Mesenchymal stem cell (in vitro differentiated cells and primary cell): ENCODE data around the gene MTX1. TPM values are rescaled to one million over a fixed set of nuclear protein-coding genes. Genes with fewer than 3 reads are reported as not detected.
A peak's percentile ranks its signal among the peaks of the same experiment; 100 is the strongest.
"Not testable (repeated sequence)": the region's sequence is repeated elsewhere in the genome, so short reads cannot be mapped to it uniquely, and the experiment has no call there.

Experiments used
- DNase-seq: peaks from one replicate; pipeline ENCODE4 v3.0.0-alpha.2; 2013
- H2AFZ ChIP-seq: one replicate; pipeline ENCODE4 v1.6.1; 2013; ENCODE audit warnings: low read depth, mild to moderate bottlenecking, control low read depth, inconsistent platforms, low read length, moderate library complexity
- H2AK5ac ChIP-seq: 2 replicates; pipeline ENCODE4 v1.6.1; 2013; ENCODE audit warnings: low read length, moderate library complexity, mild to moderate bottlenecking, inconsistent platforms; ENCODE audit not compliant: severe bottlenecking
- H2BK120ac ChIP-seq: one replicate; pipeline ENCODE4 v1.6.1; 2013; ENCODE audit warnings: low read depth, mild to moderate bottlenecking, inconsistent platforms, low read length, moderate library complexity
- H2BK12ac ChIP-seq, 2 experiments: one replicate each; pipeline ENCODE4 v1.6.1; 2013; ENCODE audit warnings: inconsistent platforms in 2 of 2, low read length in 2 of 2, mild to moderate bottlenecking in 2 of 2, moderate library complexity in 2 of 2, control low read depth in 1 of 2
- H2BK15ac ChIP-seq: one replicate; pipeline ENCODE4 v1.6.1; 2013; ENCODE audit warnings: mild to moderate bottlenecking, low read depth, inconsistent platforms; ENCODE audit not compliant: poor library complexity, severe bottlenecking
- H2BK5ac ChIP-seq: 2 replicates; pipeline ENCODE4 v1.6.1; 2013; ENCODE audit warnings: low read depth, mild to moderate bottlenecking, low read length, control low read depth, inconsistent platforms; ENCODE audit not compliant: poor library complexity, severe bottlenecking
- H3K14ac ChIP-seq, 2 experiments: one replicate each; pipeline ENCODE4 v1.6.1; 2013; ENCODE audit warnings: inconsistent platforms in 2 of 2, low read length in 2 of 2, control low read depth in 1 of 2, mild to moderate bottlenecking in 1 of 2, moderate library complexity in 1 of 2
- H3K18ac ChIP-seq, 2 experiments: one replicate each; pipeline ENCODE4 v1.6.1; 2013; ENCODE audit warnings: inconsistent platforms in 2 of 2, low read length in 2 of 2, control low read depth in 1 of 2, low read depth in 1 of 2, mild to moderate bottlenecking in 1 of 2
- H3K23ac ChIP-seq, 2 experiments: one replicate each; pipeline ENCODE4 v1.6.1; 2013; ENCODE audit warnings: inconsistent platforms in 2 of 2, low read length in 2 of 2, mild to moderate bottlenecking in 2 of 2, moderate library complexity in 2 of 2, control low read depth in 1 of 2
- H3K27ac ChIP-seq: 2 replicates; pipeline ENCODE4 v1.5.1; 2013; ENCODE audit warnings: mild to moderate bottlenecking, moderate library complexity, low read length, control low read depth, inconsistent platforms; ENCODE audit not compliant: poor library complexity, severe bottlenecking
- H3K27me3 ChIP-seq, 2 experiments: 2 replicates each; pipeline versions ENCODE4 v1.6.1 to v1.7.0; 2013; ENCODE audit warnings: low read length in 2 of 2, mild to moderate bottlenecking in 2 of 2, moderate library complexity in 2 of 2, control low read depth in 1 of 2, inconsistent platforms in 1 of 2; ENCODE audit not compliant: control insufficient read depth in 1 of 2, insufficient read depth in 1 of 2
- H3K36me3 ChIP-seq, 2 experiments: 2 replicates each; pipeline versions ENCODE4 v1.6.1 to v1.7.0; 2013; ENCODE audit warnings: low read length in 2 of 2, control low read depth in 1 of 2, inconsistent platforms in 1 of 2, low read depth in 1 of 2, mild to moderate bottlenecking in 1 of 2; ENCODE audit not compliant: insufficient read depth in 2 of 2, control insufficient read depth in 1 of 2
- H3K4ac ChIP-seq, 2 experiments: one replicate each; pipeline ENCODE4 v1.6.1; 2013; ENCODE audit warnings: inconsistent platforms in 2 of 2, low read length in 2 of 2, mild to moderate bottlenecking in 2 of 2, moderate library complexity in 2 of 2, control low read depth in 1 of 2, low read depth in 1 of 2
- H3K4me1 ChIP-seq: 2 replicates; pipeline ENCODE4 v1.6.1; 2013; ENCODE audit warnings: low read depth, low read length, control low read depth; ENCODE audit not compliant: control insufficient read depth, insufficient read depth
- H3K4me2 ChIP-seq: 2 replicates; pipeline ENCODE4 v1.6.1; 2013; ENCODE audit warnings: low read length, mild to moderate bottlenecking, inconsistent platforms; ENCODE audit not compliant: poor library complexity, severe bottlenecking
- H3K4me3 ChIP-seq, 2 experiments: 2 replicates each; pipeline versions ENCODE4 v1.5.1 to v1.7.0; 2013; ENCODE audit warnings: low read length in 2 of 2, mild to moderate bottlenecking in 2 of 2, control low read depth in 1 of 2, low read depth in 1 of 2; ENCODE audit not compliant: insufficient read depth in 1 of 2
- H3K79me1 ChIP-seq: replicated peaks from 2 replicates; pipeline ENCODE4 v1.6.1; 2013; ENCODE audit warnings: mild to moderate bottlenecking, control low read depth, low read length, inconsistent platforms; ENCODE audit not compliant: poor library complexity, severe bottlenecking
- H3K9ac ChIP-seq: 2 replicates; pipeline ENCODE4 v1.7.0; 2013; ENCODE audit warnings: mild to moderate bottlenecking, low read length, moderate library complexity
- H3K9me3 ChIP-seq: 2 replicates; pipeline ENCODE4 v1.7.0; 2013; ENCODE audit warnings: mild to moderate bottlenecking, low read length; ENCODE audit not compliant: control insufficient read depth
- H4K8ac ChIP-seq: one replicate; pipeline ENCODE4 v1.6.1; 2013; ENCODE audit warnings: inconsistent platforms, mild to moderate bottlenecking, low read length, moderate library complexity
- H4K91ac ChIP-seq: one replicate; pipeline ENCODE4 v1.6.1; 2013; ENCODE audit warnings: mild to moderate bottlenecking, low read length, inconsistent platforms
- WGBS: methylation state at CpG from one replicate; pipeline ENCODE4 v1.1.7; 2013; ENCODE audit warnings: mixed read lengths; 5-methylcytosine and 5-hydroxymethylcytosine counted together
- polyA plus RNA-seq, 2 experiments: library from polyadenylated mRNA; stranded (reverse); fragments of 200-250 nt; gene quantifications; one replicate each; pipeline ENCODE4 v1.2.3, GENCODE V29; 2013

The MTX1 gene, protein sequence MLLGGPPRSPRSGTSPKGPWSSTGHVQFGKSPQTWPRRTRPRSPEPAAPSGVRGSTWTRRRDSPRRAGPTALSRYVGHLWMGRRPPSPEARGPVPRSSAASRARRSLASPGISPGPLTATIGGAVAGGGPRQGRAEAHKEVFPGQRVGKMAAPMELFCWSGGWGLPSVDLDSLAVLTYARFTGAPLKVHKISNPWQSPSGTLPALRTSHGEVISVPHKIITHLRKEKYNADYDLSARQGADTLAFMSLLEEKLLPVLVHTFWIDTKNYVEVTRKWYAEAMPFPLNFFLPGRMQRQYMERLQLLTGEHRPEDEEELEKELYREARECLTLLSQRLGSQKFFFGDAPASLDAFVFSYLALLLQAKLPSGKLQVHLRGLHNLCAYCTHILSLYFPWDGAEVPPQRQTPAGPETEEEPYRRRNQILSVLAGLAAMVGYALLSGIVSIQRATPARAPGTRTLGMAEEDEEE
- 39.5 TPM for polyA plus RNA-seq (2013, experiment 1 of 2)
- polyA plus RNA-seq (2013, experiment 2 of 2), result 38.9 TPM

- Histone ChIP-seq H2BK12ac (peak within 1 kb of the TSS; percentile 93 to 98), H2BK5ac (peak within 1 kb of the TSS; percentile 83), H3K4ac (peak within 1 kb of the TSS; percentile 93 to 98), H3K9me3 (no peaks in the 10 kb centered on the region), H3K18ac (peak within 1 kb of the TSS; percentile 88 to 99), H3K23ac (peak within 1 kb of the TSS in 1 of 2 experiments; percentile 65), H2BK120ac (peak within 1 kb of the TSS; percentile 86), H3K9ac (peak within 1 kb of the TSS; percentile 99), H3K4me3 (peak within 1 kb of the TSS; percentile 86 to 98), H3K14ac (peak within 1 kb of the TSS in 1 of 2 experiments; percentile 99), H2BK15ac (peak within 1 kb of the TSS; percentile 99), H3K4me2 (peak within 1 kb of the TSS; percentile 95), H2AFZ (peak within 1 kb of the TSS; percentile 90), H3K27me3 (no peaks in the 10 kb centered on the region), H3K79me1 (peaks cover 17% of the 10 kb centered on the region), H3K4me1 (peaks cover 14% of the 10 kb centered on the region), H4K91ac (peak within 1 kb of the TSS; percentile 98), H3K36me3 (peaks cover 20 to 26% of the 10 kb centered on the region in 2 experiments), H2AK5ac (peak within 1 kb of the TSS; percentile 69), H3K27ac (peak within 1 kb of the TSS; percentile 72), H4K8ac (peak within 1 kb of the TSS; percentile 95)
- under 1% methylated on average over 58 of the region's 64 CpGs for WGBS
- DNase-seq, result peak; percentile 94
Measured at GRCh38 chr1:155208541-155209311, at the start of gene MTX1. Gene MTX1, plus strand, starts transcription at chr1:155208695. Its CDS starts 110 bp downstream, at chr1:155208805.

GRCh38 chr1:155158991-155159390 is 49.5 kb upstream of the MTX1 start:
- H2AFZ ChIP-seq, result no peak overlapping the region
- no peak overlapping the region for H3K9ac ChIP-seq
- WGBS, result 89% methylated on average over 1 of the region's 1 CpG
- H3K4me3 ChIP-seq, result no peak overlapping the region
- H3K36me3 ChIP-seq, result no peaks in the 10 kb centered on the region
- H2BK12ac ChIP-seq, result no peak overlapping the region
- DNase-seq, result no peak
- H3K79me1 ChIP-seq, result no peaks in the 10 kb centered on the region
- H4K8ac ChIP-seq, result no peak overlapping the region
- H2BK5ac ChIP-seq, result no peak overlapping the region
- H2BK15ac ChIP-seq, result no peak overlapping the region
- H3K4me1 ChIP-seq, result no peaks in the 10 kb centered on the region
- no peak overlapping the region for H4K91ac ChIP-seq
- H2AK5ac ChIP-seq, result no peak overlapping the region
- no peak overlapping the region for H3K27ac ChIP-seq
- no peaks in the 10 kb centered on the region for H3K9me3 ChIP-seq
- no peak overlapping the region for H3K4ac ChIP-seq
- no peak overlapping the region for H3K23ac ChIP-seq
- H3K18ac ChIP-seq, result no peak overlapping the region
- H3K27me3 ChIP-seq, result peaks cover 4 to 7% of the 10 kb centered on the region in 2 experiments
- no peak overlapping the region for H3K4me2 ChIP-seq
- no peak overlapping the region for H3K14ac ChIP-seq
- H2BK120ac ChIP-seq, result no peak overlapping the region

- Histone ChIP-seq H3K9me3 (no peaks in the 10 kb centered on the region), H3K79me1 (no peaks in the 10 kb centered on the region), H3K27ac (no peak overlapping the region), H3K4me3 (no peak overlapping the region), H2BK12ac (no peak overlapping the region), H3K27me3 (peaks cover 4 to 7% of the 10 kb centered on the region in 2 experiments), H2AK5ac (no peak overlapping the region), H3K23ac (no peak overlapping the region), H4K8ac (no peak overlapping the region), H2AFZ (no peak overlapping the region), H4K91ac (no peak overlapping the region), H3K14ac (no peak overlapping the region), H3K18ac (no peak overlapping the region), H3K9ac (no peak overlapping the region), H3K4me1 (no peaks in the 10 kb centered on the region), H3K4ac (no peak overlapping the region), H2BK5ac (no peak overlapping the region), H2BK120ac (no peak overlapping the region), H3K4me2 (no peak overlapping the region), H3K36me3 (no peaks in the 10 kb centered on the region), H2BK15ac (no peak overlapping the region)
- DNase-seq, result no peak
- WGBS, result 86% methylated on average over 6 of the region's 8 CpGs
Measured at GRCh38 chr1:155160128-155160527, 48.4 kb upstream of the MTX1 start.

DNA sequence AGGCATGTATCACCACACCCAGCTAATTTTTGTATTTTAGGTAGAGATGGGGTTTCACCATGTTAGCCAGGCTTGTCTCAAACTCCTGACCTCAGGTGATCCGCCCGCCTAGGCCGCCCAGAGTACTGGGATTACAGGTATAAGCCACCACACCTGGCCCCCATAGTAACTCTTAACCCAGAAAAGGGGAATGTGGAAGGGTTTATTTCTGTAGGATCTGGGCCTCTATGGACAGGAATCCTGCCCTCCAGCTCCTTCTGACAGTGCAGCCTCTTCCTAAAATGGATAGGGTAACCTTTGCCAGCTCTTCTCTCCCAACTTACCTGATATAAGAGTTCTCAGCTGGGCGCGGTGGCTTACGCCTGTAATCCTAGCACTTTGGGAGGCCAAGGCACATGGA is 45.9 kb upstream of the MTX1 start:
- not testable (repeated sequence) for H3K18ac ChIP-seq, H3K4me2 ChIP-seq, H3K36me3 ChIP-seq, H3K14ac ChIP-seq, H3K4ac ChIP-seq, H3K4me1 ChIP-seq, H2BK15ac ChIP-seq, H3K9ac ChIP-seq, H2BK5ac ChIP-seq, H2AK5ac ChIP-seq, H3K27ac ChIP-seq, H3K9me3 ChIP-seq, H2BK12ac ChIP-seq, H4K91ac ChIP-seq, H2BK120ac ChIP-seq, H3K79me1 ChIP-seq, DNase-seq, H4K8ac ChIP-seq, H3K4me3 ChIP-seq, H2AFZ ChIP-seq, H3K23ac ChIP-seq
- WGBS, result 98% methylated on average over 3 of the region's 6 CpGs
- H3K27me3 ChIP-seq, result peaks cover 19 to 23% of the 10 kb centered on the region in 2 experiments
